ENCODE measurements around the gene PPP1R14C. TPM values are rescaled to one million over a fixed set of nuclear protein-coding genes. Genes with fewer than 3 reads are reported as not detected.

The PPP1R14C gene
- total RNA-seq, 2 donors from 2014 or later, result 0.95 to 1.3 TPM

DNA sequence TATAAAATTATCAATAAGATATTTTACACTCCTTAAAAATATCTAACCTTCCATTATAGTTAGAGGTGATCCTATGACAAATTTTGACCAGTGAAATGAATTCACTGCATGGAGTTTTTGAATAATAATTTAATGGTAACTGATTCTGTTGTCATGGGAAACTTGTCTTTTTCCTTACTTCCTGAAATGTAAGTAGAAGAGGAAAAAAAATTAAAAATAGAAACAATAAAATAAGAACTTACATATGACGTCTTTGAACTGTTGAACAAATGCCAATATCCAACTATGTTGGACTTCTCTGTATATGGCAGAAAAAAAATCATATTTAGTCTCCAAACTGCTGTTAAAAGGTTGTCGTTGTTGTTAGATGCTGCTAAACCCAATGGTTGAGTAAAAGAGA, 26.3 kb downstream of the PPP1R14C start:
- Histone ChIP-seq H3K4me1 (ENCODE audit: control insufficient read depth in 1 of 2, low read depth in 2 of 2) (no peaks in the 10 kb centered on the region), H3K4me3 (no peak overlapping the region), H3K36me3 (no peaks in the 10 kb centered on the region), H3K9me3 (no peaks in the 10 kb centered on the region), H3K27ac (no peak overlapping the region), H3K27me3 (replicated peaks; ENCODE audit: insufficient read depth) (no peaks in the 10 kb centered on the region)
- DNase-seq (ENCODE audit: low spot score) (no peak), ATAC-seq (ENCODE audit: insufficient number of reproducible peaks, low FRiP score, low read depth) (no peak)
- TF ChIP-seq, protein P1, sequence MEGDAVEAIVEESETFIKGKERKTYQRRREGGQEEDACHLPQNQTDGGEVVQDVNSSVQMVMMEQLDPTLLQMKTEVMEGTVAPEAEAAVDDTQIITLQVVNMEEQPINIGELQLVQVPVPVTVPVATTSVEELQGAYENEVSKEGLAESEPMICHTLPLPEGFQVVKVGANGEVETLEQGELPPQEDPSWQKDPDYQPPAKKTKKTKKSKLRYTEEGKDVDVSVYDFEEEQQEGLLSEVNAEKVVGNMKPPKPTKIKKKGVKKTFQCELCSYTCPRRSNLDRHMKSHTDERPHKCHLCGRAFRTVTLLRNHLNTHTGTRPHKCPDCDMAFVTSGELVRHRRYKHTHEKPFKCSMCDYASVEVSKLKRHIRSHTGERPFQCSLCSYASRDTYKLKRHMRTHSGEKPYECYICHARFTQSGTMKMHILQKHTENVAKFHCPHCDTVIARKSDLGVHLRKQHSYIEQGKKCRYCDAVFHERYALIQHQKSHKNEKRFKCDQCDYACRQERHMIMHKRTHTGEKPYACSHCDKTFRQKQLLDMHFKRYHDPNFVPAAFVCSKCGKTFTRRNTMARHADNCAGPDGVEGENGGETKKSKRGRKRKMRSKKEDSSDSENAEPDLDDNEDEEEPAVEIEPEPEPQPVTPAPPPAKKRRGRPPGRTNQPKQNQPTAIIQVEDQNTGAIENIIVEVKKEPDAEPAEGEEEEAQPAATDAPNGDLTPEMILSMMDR (IDR thresholded peaks at IDR 0.05), result no peak

DNA sequence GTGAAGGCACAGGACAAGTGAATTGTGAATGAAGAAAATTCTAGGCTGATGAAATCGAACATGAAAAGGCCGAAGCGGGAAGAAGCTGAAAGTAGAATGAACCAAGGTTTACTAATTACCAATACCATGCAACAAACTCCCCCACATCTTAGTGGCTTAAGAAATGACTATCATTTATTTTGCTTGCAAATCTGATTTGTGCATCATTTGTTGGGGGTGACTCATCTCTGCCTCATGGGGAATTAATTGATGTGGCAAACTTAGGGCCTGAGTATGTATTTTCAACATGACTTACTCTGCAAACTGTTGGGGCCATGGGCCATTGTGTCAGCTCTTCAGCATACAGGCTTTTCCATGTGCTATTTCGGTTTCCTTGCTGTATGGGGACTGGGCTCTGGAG, 26.8 kb downstream of the PPP1R14C start:
- no peaks in the 10 kb centered on the region for H3K9me3 ChIP-seq
- no peak for ATAC-seq (ENCODE audit: insufficient number of reproducible peaks, low FRiP score, low read depth)
- H3K27ac ChIP-seq, result no peak overlapping the region
- TF ChIP-seq, protein P1 (IDR thresholded peaks at IDR 0.05), result no peak
- H3K27me3 ChIP-seq (replicated peaks; ENCODE audit: insufficient read depth), result no peaks in the 10 kb centered on the region
- H3K4me1 ChIP-seq (ENCODE audit: control insufficient read depth in 1 of 2, low read depth in 2 of 2), result no peaks in the 10 kb centered on the region
- no peaks in the 10 kb centered on the region for H3K36me3 ChIP-seq
- no peak for DNase-seq (ENCODE audit: low spot score)
- no peak overlapping the region for H3K4me3 ChIP-seq

GRCh38 chr6:150172929-150173328, 30.1 kb downstream of the PPP1R14C start:
- Histone ChIP-seq H3K27me3 (replicated peaks; ENCODE audit: insufficient read depth) (no peaks in the 10 kb centered on the region), H3K27ac (no peak overlapping the region), H3K4me1 (ENCODE audit: control insufficient read depth in 1 of 2, low read depth in 2 of 2) (no peaks in the 10 kb centered on the region), H3K36me3 (no peaks in the 10 kb centered on the region), H3K4me3 (no peak overlapping the region), H3K9me3 (no peaks in the 10 kb centered on the region)
- TF ChIP-seq, protein P1 (IDR thresholded peaks at IDR 0.05), result no peak
- no peak for ATAC-seq (ENCODE audit: insufficient number of reproducible peaks, low FRiP score, low read depth)
- DNase-seq (ENCODE audit: low spot score), result no peak

GRCh38 chr6:150175586-150176151, 32.8 kb downstream of the PPP1R14C start:
- no peaks in the 10 kb centered on the region for H3K9me3 ChIP-seq
- H3K4me3 ChIP-seq, result no peak overlapping the region
- H3K27me3 ChIP-seq (replicated peaks; ENCODE audit: insufficient read depth), result no peaks in the 10 kb centered on the region
- no peaks in the 10 kb centered on the region for H3K4me1 ChIP-seq (ENCODE audit: control insufficient read depth in 1 of 2, low read depth in 2 of 2)
- H3K27ac ChIP-seq, result no peak overlapping the region
- TF ChIP-seq, protein P1 (IDR thresholded peaks at IDR 0.05), result no peak
- H3K36me3 ChIP-seq, result no peaks in the 10 kb centered on the region
- no peak for DNase-seq (ENCODE audit: low spot score)
- ATAC-seq (ENCODE audit: insufficient number of reproducible peaks, low FRiP score, low read depth), result no peak

GRCh38 chr6:150176152-150176551, 33.3 kb downstream of the PPP1R14C start:
- H3K27me3 ChIP-seq (replicated peaks; ENCODE audit: insufficient read depth), result no peaks in the 10 kb centered on the region
- no peak overlapping the region for H3K27ac ChIP-seq
- no peaks in the 10 kb centered on the region for H3K9me3 ChIP-seq
- DNase-seq (ENCODE audit: low spot score), result no peak
- ATAC-seq (ENCODE audit: insufficient number of reproducible peaks, low FRiP score, low read depth), result no peak
- no peaks in the 10 kb centered on the region for H3K4me1 ChIP-seq (ENCODE audit: control insufficient read depth in 1 of 2, low read depth in 2 of 2)
- no peaks in the 10 kb centered on the region for H3K36me3 ChIP-seq
- TF ChIP-seq, protein P1 (IDR thresholded peaks at IDR 0.05), result no peak
- H3K4me3 ChIP-seq, result no peak overlapping the region

Data from thoracic aorta (tissue), 2 donors.